Osteocyte (in vitro differentiated cells): Measurements from ENCODE around the gene MRPL49. TPM values are rescaled to one million over a fixed set of nuclear protein-coding genes. Genes with fewer than 3 reads are reported as not detected.

Source experiments
- DNase-seq: peaks from one replicate; pipeline ENCODE4 v3.0.0; 2021; ENCODE audit warnings: mixed read lengths; ENCODE audit not compliant: unreplicated experiment; ENCODE audit errors: extremely low spot score
- H3K27ac Mint-ChIP-seq: one replicate; pipeline ENCODE4 v1.8.0; 2021; ENCODE audit warnings: mild to moderate bottlenecking, mixed read lengths; ENCODE audit not compliant: unreplicated experiment
- H3K27me3 Mint-ChIP-seq: one replicate; pipeline ENCODE4 v1.8.0; 2021; ENCODE audit warnings: mixed read lengths; ENCODE audit not compliant: unreplicated experiment
- H3K36me3 Mint-ChIP-seq: one replicate; pipeline ENCODE4 v1.8.0; 2021; ENCODE audit warnings: mixed read lengths; ENCODE audit not compliant: unreplicated experiment
- H3K4me1 Mint-ChIP-seq: one replicate; pipeline ENCODE4 v1.8.0; 2021; ENCODE audit warnings: mixed read lengths; ENCODE audit not compliant: unreplicated experiment
- H3K4me3 Mint-ChIP-seq: one replicate; pipeline ENCODE4 v1.8.0; 2021; ENCODE audit warnings: mild to moderate bottlenecking, moderate library complexity, mixed read lengths; ENCODE audit not compliant: unreplicated experiment
- H3K9me3 Mint-ChIP-seq: one replicate; pipeline ENCODE4 v1.8.0; 2021; ENCODE audit warnings: mixed read lengths; ENCODE audit not compliant: unreplicated experiment
- CTCF ChIP-seq: fragments of 200-600 bp; sonication (generic); IDR thresholded peaks from 2 replicates; pipeline ENCODE4 v1.5.0; 2021; ENCODE audit warnings: antibody characterized with exemption, mild to moderate bottlenecking, moderate library complexity
- total RNA-seq: library from RNA; stranded (reverse); gene quantifications from 2 replicates; pipeline ENCODE4 v1.2.1, GENCODE V29; 2021

MRPL49 gene
- total RNA-seq, 1 donor from 2014 or later: 43.5 TPM

- Mint-ChIP-seq H3K4me1 (peaks cover 30% of the 10 kb centered on the region), H3K9me3 (no peaks in the 10 kb centered on the region), H3K27ac (no peak overlapping the region), H3K36me3 (peaks cover 9% of the 10 kb centered on the region), H3K4me3 (no peak overlapping the region), H3K27me3 (no peaks in the 10 kb centered on the region)
- no peak for DNase-seq
- no peak for TF ChIP-seq CTCF
Observed at GRCh38 chr11:65114538-65115171, 7.5 kb upstream of the MRPL49 start.

- no peak overlapping the region for H3K4me3 Mint-ChIP-seq
- peaks cover 26% of the 10 kb centered on the region for H3K4me1 Mint-ChIP-seq
- no peak overlapping the region for H3K27ac Mint-ChIP-seq
- no peaks in the 10 kb centered on the region for H3K9me3 Mint-ChIP-seq
- no peaks in the 10 kb centered on the region for H3K27me3 Mint-ChIP-seq
- no peak for DNase-seq
- peaks cover 15% of the 10 kb centered on the region for H3K36me3 Mint-ChIP-seq
- TF ChIP-seq CTCF: no peak
Observed at GRCh38 chr11:65115361-65116082, 6.6 kb upstream of the MRPL49 start.

GRCh38 chr11:65116370-65117205 is 5.5 kb upstream of the MRPL49 start:
- no peaks in the 10 kb centered on the region for H3K27me3 Mint-ChIP-seq

GRCh38 chr11:65117206-65118096 is 4.7 kb upstream of the MRPL49 start, which contains the start of gene ZNHIT2:
Gene ZNHIT2, minus strand, starts transcription at chr11:65117701. Its CDS starts 48 bp downstream, at chr11:65117653.
- peak within 1 kb of the TSS; percentile 86 for H3K4me3 Mint-ChIP-seq
- peaks cover 34% of the 10 kb centered on the region for H3K4me1 Mint-ChIP-seq
- no peaks in the 10 kb centered on the region for H3K27me3 Mint-ChIP-seq
- H3K9me3 Mint-ChIP-seq: no peaks in the 10 kb centered on the region
- H3K27ac Mint-ChIP-seq: peak within 1 kb of the TSS; percentile 85
- H3K36me3 Mint-ChIP-seq: peaks cover 16% of the 10 kb centered on the region
- peak; percentile 93 for TF ChIP-seq CTCF
- peak; percentile 100 for DNase-seq

More at GRCh38 chr11:65116370-65117205, 5.5 kb upstream of the MRPL49 start:
- peaks cover 15% of the 10 kb centered on the region for H3K36me3 Mint-ChIP-seq
- peak overlapping the region; percentile 83 for H3K27ac Mint-ChIP-seq
- H3K4me1 Mint-ChIP-seq: peaks cover 33% of the 10 kb centered on the region
- no peaks in the 10 kb centered on the region for H3K9me3 Mint-ChIP-seq
- peak overlapping the region; percentile 86 for H3K4me3 Mint-ChIP-seq
- DNase-seq: no peak
- no peak for TF ChIP-seq CTCF
